ENCODE measurements around the gene MUC2.

The MUC2 gene

DNA sequence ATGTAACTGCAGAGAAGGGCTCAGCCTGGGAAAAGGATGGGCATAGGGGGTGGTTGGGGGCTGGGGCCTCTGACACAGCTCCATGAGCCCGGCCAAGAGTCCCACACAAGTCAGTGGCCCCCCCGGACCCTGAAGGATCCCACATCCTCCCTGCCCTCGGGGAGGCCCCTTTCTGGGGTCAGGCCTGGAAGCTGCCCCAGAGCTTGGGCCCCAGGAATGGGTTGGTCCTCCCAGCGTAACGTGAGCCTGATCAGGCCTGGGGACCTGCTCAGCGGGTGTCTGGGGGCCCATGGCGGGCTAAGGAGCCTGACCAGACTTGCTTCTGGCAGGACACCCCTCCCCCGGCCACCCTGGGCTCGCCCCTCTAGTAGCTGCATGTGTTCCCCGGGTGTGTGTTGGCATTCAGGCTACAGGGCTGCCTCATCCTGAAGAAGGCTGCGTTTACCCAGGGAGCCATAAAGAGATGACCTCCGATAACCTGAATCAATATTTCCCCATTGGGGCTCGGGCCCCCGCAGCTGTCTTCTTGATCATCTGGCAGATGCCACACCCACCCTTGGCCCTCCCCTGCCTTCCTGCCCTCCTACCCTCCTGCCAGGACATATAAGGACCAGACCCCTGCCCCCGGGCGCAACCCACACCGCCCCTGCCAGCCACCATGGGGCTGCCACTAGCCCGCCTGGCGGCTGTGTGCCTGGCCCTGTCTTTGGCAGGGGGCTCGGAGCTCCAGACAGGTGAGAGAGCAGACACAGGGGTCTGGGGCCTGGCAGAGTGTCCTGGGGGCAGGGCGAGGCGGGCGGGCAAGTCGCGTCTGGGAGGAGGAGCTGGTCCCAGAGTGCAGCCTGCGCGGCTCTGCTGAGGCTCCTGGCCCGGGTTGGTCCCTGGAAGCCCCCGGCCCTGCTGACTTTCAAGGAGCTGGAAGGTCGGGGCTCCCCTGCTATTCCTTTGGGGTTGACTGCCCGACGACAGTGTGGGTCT is at the start of gene MUC2:
TSS of gene MUC2 (plus strand) at position 631 of the 978 bp plus-strand sequence.
- no peak within 1 kb of the TSS for H3K4me3 ChIP-seq (ENCODE audit: low read depth, low read length)
- TF ChIP-seq, protein P1, sequence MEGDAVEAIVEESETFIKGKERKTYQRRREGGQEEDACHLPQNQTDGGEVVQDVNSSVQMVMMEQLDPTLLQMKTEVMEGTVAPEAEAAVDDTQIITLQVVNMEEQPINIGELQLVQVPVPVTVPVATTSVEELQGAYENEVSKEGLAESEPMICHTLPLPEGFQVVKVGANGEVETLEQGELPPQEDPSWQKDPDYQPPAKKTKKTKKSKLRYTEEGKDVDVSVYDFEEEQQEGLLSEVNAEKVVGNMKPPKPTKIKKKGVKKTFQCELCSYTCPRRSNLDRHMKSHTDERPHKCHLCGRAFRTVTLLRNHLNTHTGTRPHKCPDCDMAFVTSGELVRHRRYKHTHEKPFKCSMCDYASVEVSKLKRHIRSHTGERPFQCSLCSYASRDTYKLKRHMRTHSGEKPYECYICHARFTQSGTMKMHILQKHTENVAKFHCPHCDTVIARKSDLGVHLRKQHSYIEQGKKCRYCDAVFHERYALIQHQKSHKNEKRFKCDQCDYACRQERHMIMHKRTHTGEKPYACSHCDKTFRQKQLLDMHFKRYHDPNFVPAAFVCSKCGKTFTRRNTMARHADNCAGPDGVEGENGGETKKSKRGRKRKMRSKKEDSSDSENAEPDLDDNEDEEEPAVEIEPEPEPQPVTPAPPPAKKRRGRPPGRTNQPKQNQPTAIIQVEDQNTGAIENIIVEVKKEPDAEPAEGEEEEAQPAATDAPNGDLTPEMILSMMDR (IDR thresholded peaks at IDR 0.05; ENCODE audit: low read depth, low read length, missing control alignments): no peak
- DNase-seq (ENCODE audit: low read depth): no peak

DNA sequence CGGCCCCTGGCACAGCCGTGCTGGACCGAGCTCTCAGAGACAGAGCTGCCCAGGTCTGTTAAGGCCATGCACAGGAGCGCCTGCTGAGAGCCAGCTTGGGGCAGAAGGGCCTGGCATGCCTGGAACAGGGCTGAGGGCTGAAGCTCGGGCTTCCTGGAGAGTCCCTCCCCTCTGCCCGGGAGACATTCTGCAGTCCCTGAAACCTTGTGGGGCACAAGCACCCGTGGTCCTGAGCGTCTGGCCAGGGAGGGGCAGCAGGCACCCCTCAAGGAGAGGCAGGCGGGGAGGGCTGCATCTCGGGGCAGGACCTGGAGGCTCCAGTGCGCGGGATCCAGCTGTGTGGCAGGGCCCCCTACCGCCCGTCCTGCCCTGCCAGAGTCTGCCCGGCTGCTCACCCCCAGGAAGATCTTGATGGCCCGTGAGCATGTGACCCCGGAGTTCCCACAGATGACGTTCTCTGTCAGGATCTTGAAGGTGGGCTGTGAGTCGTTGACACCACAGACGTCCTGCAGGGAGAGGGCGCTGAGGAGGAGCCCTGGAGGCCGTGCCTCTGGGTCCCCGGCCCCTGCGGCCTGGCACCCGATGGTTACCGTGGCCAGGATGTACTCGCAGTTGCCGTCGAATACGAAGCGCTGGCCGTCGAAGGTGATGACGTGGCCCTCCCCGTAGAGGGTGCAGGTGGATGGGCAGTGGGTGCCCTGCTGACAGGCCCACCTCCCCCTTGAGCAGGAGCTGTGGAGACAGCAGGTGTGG is 49.1 kb upstream of the MUC2 start:
- TF ChIP-seq, protein P1 (IDR thresholded peaks at IDR 0.05; ENCODE audit: low read depth, low read length, missing control alignments): no peak

GRCh38 chr11:1026163-1026450 is 48.6 kb upstream of the MUC2 start:
- no peak overlapping the region for H3K4me3 ChIP-seq (ENCODE audit: low read depth, low read length)
- TF ChIP-seq, protein P1 (IDR thresholded peaks at IDR 0.05; ENCODE audit: low read depth, low read length, missing control alignments): no peak
- DNase-seq (ENCODE audit: low read depth): no peak

More for the DNA sequence above, 49.1 kb upstream of the MUC2 start:
- no peak for DNase-seq (ENCODE audit: low read depth)
- no peak overlapping the region for H3K4me3 ChIP-seq (ENCODE audit: low read depth, low read length)

- TF ChIP-seq, protein P1 (IDR thresholded peaks at IDR 0.05; ENCODE audit: low read depth, low read length, missing control alignments): no peak
- no peak overlapping the region for H3K4me3 ChIP-seq (ENCODE audit: low read depth, low read length)
- no peak for DNase-seq (ENCODE audit: low read depth)
Measured at GRCh38 chr11:1026641-1027482, 47.8 kb upstream of the MUC2 start.

DNA sequence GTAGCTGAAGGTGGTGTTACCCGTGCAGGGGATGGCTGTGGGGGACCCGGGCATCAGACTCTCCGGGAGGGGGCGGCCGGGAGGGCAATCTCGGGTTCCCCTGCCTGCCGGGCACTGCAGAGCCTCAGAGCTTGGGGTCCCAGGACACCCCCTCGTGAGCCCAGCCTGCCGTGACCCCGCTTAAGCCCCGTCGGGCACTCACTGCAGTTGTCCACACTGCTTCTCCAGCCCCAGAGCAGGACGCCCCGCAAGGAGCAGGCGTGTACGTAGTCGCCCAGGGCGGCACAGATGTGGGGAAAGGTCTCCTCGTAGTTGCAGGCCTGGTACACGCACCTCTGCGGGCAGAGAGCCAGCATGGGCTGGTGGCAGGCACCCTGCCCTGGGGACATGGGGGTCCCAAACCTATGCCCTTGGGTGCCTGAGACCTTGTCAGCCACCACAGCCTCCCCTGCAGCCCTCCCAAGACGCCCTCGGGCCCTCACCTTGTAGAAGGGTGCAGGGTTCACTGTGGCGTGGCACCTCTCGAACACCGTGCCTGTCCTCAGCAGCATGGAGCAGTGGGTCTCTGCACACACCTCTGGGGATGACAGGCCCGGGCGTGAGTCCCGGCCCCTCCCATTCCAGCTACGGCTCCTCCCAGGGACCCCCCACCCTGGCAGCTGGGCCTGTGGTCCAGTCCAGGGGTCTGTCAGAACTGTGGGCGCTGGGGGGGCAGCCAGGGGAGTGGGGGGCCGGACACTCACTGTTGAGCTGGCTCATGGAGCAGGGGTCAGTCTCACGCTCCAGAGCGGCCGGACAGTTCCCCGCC is 47.0 kb upstream of the MUC2 start:
- H3K4me3 ChIP-seq (ENCODE audit: low read depth, low read length): no peak overlapping the region
- DNase-seq (ENCODE audit: low read depth): no peak
- TF ChIP-seq, protein P1 (IDR thresholded peaks at IDR 0.05; ENCODE audit: low read depth, low read length, missing control alignments): no peak

- H3K4me3 ChIP-seq (ENCODE audit: low read depth, low read length): no peak overlapping the region
- no peak for DNase-seq (ENCODE audit: low read depth)
- TF ChIP-seq, protein P1 (IDR thresholded peaks at IDR 0.05; ENCODE audit: low read depth, low read length, missing control alignments): no peak
Measured at GRCh38 chr11:1028291-1028540, 46.5 kb upstream of the MUC2 start.

Measured in GM12864 (cell line).